GM12878 (cell line): ENCODE results near the gene HTRA2. TPM values are rescaled to one million over a fixed set of nuclear protein-coding genes. Genes with fewer than 3 reads are reported as not detected.

ENCODE experiments used
- BCL11A ChIP-seq: IDR thresholded peaks from 2 replicates; pipeline ENCODE4 v1.6.1; 2011; ENCODE audit warnings: low read depth, low read length
- CBX3 ChIP-seq: fragments of 200-600 bp; sonication (generic); IDR thresholded peaks from 2 replicates; pipeline ENCODE4 v1.6.1; 2016; ENCODE audit warnings: low read depth, borderline replicate concordance
- CEBPB ChIP-seq, 2 experiments: fragments of 150-350 bp in 1 of 2; IDR thresholded peaks; 2 replicates each; pipeline ENCODE4 v1.6.1; 2012 to 2014; ENCODE audit warnings: low read depth in 2 of 2, low read length in 2 of 2, borderline replicate concordance in 1 of 2, inconsistent platforms in 1 of 2
- CHD4 ChIP-seq: fragments of 200-600 bp; sonication (generic); IDR thresholded peaks from 2 replicates; pipeline ENCODE4 v1.6.1; 2016; ENCODE audit warnings: mild to moderate bottlenecking
- DPF2 ChIP-seq: fragments of 450-650 bp; IDR thresholded peaks from 2 replicates; pipeline ENCODE4 v1.6.1; 2017; ENCODE audit warnings: mild to moderate bottlenecking
- ETV6 ChIP-seq, 2 experiments: fragments of 450-650 bp in 1 of 2; IDR thresholded peaks in 1 of 2; conservative IDR thresholded peaks in 1 of 2; 2 replicates each; pipeline ENCODE4 v1.6.1; 2014; ENCODE audit warnings: antibody characterized with exemption in 1 of 2, borderline replicate concordance in 1 of 2, low read depth in 1 of 2, mild to moderate bottlenecking in 1 of 2, moderate library complexity in 1 of 2
- GABPA ChIP-seq: IDR thresholded peaks from 2 replicates; pipeline ENCODE4 v1.6.1; 2014; ENCODE audit warnings: antibody characterized with exemption, low read depth, mild to moderate bottlenecking, inconsistent platforms
- HCFC1 ChIP-seq: fragments of 150-350 bp; IDR thresholded peaks from 2 replicates; pipeline ENCODE4 v1.6.1; 2014; ENCODE audit warnings: low read length
- IKZF1 ChIP-seq: fragments of 450-650 bp; conservative IDR thresholded peaks from 2 replicates; pipeline ENCODE4 v1.6.1; 2017; ENCODE audit warnings: antibody characterized with exemption, mild to moderate bottlenecking
- KDM1A ChIP-seq: fragments of 200-600 bp; sonication (generic); IDR thresholded peaks from 2 replicates; pipeline ENCODE4 v1.6.1; 2016; ENCODE audit warnings: borderline replicate concordance
- LARP7 ChIP-seq: fragments of 450-650 bp; IDR thresholded peaks from 2 replicates; pipeline ENCODE4 v1.6.1; 2017; ENCODE audit warnings: mild to moderate bottlenecking
- MYB ChIP-seq: fragments of 150-350 bp; IDR thresholded peaks from 2 replicates; pipeline ENCODE4 v1.6.1; 2014; ENCODE audit warnings: mild to moderate bottlenecking, low read depth, low read length, borderline replicate concordance
- NFYA ChIP-seq: IDR thresholded peaks from 2 replicates; pipeline ENCODE4 v1.6.1; 2011; ENCODE audit warnings: low read depth, mild to moderate bottlenecking, low read length, improper control_type of control experiment, borderline replicate concordance
- PML ChIP-seq: IDR thresholded peaks from 2 replicates; pipeline ENCODE4 v1.6.1; 2012; ENCODE audit warnings: low read length, inconsistent platforms
- POLR2AphosphoS2 ChIP-seq: IDR thresholded peaks from 2 replicates; pipeline ENCODE4 v1.6.1; 2011; ENCODE audit warnings: low read depth, mild to moderate bottlenecking, low read length, improper control_type of control experiment, moderate library complexity
- RAD21 ChIP-seq: IDR thresholded peaks from 2 replicates; pipeline ENCODE4 v1.6.1; 2011; ENCODE audit warnings: mild to moderate bottlenecking, low read depth, low read length, moderate library complexity; ENCODE audit not compliant: insufficient read depth
- SIX5 ChIP-seq: IDR thresholded peaks from 2 replicates; pipeline ENCODE4 v1.6.1; 2011; ENCODE audit warnings: mild to moderate bottlenecking, low read depth, low read length, moderate library complexity; ENCODE audit not compliant: severe bottlenecking
- SMARCA5 ChIP-seq: fragments of 450-650 bp; IDR thresholded peaks from 2 replicates; pipeline ENCODE4 v1.6.1; 2017; ENCODE audit warnings: mild to moderate bottlenecking
- SREBF2 ChIP-seq: IDR thresholded peaks from 2 replicates; pipeline ENCODE4 v1.6.1; 2012; ENCODE audit warnings: mild to moderate bottlenecking, low read length
- SUPT20H ChIP-seq: IDR thresholded peaks from 2 replicates; pipeline ENCODE4 v1.6.1; 2011; ENCODE audit warnings: low read depth, mild to moderate bottlenecking, low read length, moderate library complexity, borderline replicate concordance; ENCODE audit not compliant: control insufficient read depth
- USF2 ChIP-seq: IDR thresholded peaks from 2 replicates; pipeline ENCODE4 v1.6.1; 2011; ENCODE audit warnings: low read depth, low read length, improper control_type of control experiment, borderline replicate concordance
- YBX1 ChIP-seq: fragments of 450-650 bp; IDR thresholded peaks from 2 replicates; pipeline ENCODE4 v1.6.1; 2016; ENCODE audit warnings: antibody characterized with exemption
- ZNF687 ChIP-seq: fragments of 450-650 bp; IDR thresholded peaks from 2 replicates; pipeline ENCODE4 v1.6.1; 2017; ENCODE audit warnings: mild to moderate bottlenecking, moderate library complexity
- polyA plus RNA-seq, 11 experiments: library from polyadenylated mRNA; depleted of rRNA in 4 of 11; unstranded in 6 of 11; stranded (reverse) in 5 of 11; fragments of >200 nt; fragmentation: Nextera tagmentation in 4 of 11; fragmentation: Illumina TruSeq in 1 of 11; extraction: Ambion mirVana in 4 of 11; extraction: Trizol in 1 of 11; gene quantifications; 1 replicate in 1 of 11; 2 replicates in 10 of 11; pipeline versions ENCODE4 v1.2.1 to v1.2.3, GENCODE V29; 2011 to 2016; ENCODE audit warnings: inconsistent platforms in 2 of 11, missing spikeins in 2 of 11, low read depth in 1 of 11
- total RNA-seq, 4 experiments: library from RNA; depleted of rRNA in 3 of 4; stranded (reverse); fragments of >200 nt in 3 of 4; fragmentation: Illumina TruSeq in 1 of 4; extraction: Trizol in 1 of 4; gene quantifications; 2 replicates each; pipeline versions ENCODE4 v1.2.1 to v1.2.3, GENCODE V29; 2013 to 2021
- TF ChIP-seq, protein P1 (sequence below): IDR thresholded peaks from 2 replicates; pipeline ENCODE4 v1.6.1; 2012; ENCODE audit warnings: low read depth, low read length, improper control_type of control experiment
- TF ChIP-seq, protein P2 (sequence below): fragments of 450-650 bp; IDR thresholded peaks from 2 replicates; pipeline ENCODE4 v1.6.1; 2016; ENCODE audit warnings: mild to moderate bottlenecking

The HTRA2 gene
- total and polyA plus RNA-seq, 10 of the 15 experiments (the other 5 are each of a cell fraction or from before 2014, with no cell fraction given): 42.3 to 73.9 (median 54.6) TPM

- no peak for TF ChIP-seq CEBPB (IDR thresholded peaks at IDR 0.05; ENCODE audit: borderline replicate concordance in 1 of 2, low read depth in 2 of 2, low read length in 2 of 2)
- peak; percentile 58; the same call in 1 of the 2 replicates for TF ChIP-seq DPF2
- TF ChIP-seq, protein P1, sequence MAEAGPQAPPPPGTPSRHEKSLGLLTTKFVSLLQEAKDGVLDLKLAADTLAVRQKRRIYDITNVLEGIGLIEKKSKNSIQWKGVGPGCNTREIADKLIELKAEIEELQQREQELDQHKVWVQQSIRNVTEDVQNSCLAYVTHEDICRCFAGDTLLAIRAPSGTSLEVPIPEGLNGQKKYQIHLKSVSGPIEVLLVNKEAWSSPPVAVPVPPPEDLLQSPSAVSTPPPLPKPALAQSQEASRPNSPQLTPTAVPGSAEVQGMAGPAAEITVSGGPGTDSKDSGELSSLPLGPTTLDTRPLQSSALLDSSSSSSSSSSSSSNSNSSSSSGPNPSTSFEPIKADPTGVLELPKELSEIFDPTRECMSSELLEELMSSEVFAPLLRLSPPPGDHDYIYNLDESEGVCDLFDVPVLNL: no peak
- no peak for TF ChIP-seq SREBF2
- no peak for TF ChIP-seq ETV6 (conservative IDR thresholded peaks at IDR 0.05 in 1 of 2, IDR thresholded peaks at IDR 0.05 in 1 of 2; ENCODE audit: borderline replicate concordance in 1 of 2, low read depth in 1 of 2)
- no peak for TF ChIP-seq BCL11A
- peak; percentile 78 for TF ChIP-seq SMARCA5
- no peak for TF ChIP-seq KDM1A
- no peak for TF ChIP-seq PML
- TF ChIP-seq RAD21: 0 out of 2 replicates have a peak, but pooled peaks have one; percentile 19
- TF ChIP-seq POLR2AphosphoS2: no peak
- TF ChIP-seq CHD4: no peak
- TF ChIP-seq NFYA: no peak
- TF ChIP-seq GABPA: no peak
- peak; percentile 77 for TF ChIP-seq ZNF687
- TF ChIP-seq, protein P2, sequence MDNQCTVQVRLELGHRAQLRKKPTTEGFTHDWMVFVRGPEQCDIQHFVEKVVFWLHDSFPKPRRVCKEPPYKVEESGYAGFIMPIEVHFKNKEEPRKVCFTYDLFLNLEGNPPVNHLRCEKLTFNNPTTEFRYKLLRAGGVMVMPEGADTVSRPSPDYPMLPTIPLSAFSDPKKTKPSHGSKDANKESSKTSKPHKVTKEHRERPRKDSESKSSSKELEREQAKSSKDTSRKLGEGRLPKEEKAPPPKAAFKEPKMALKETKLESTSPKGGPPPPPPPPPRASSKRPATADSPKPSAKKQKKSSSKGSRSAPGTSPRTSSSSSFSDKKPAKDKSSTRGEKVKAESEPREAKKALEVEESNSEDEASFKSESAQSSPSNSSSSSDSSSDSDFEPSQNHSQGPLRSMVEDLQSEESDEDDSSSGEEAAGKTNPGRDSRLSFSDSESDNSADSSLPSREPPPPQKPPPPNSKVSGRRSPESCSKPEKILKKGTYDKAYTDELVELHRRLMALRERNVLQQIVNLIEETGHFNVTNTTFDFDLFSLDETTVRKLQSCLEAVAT: no peak
- TF ChIP-seq IKZF1: peak; percentile 76
- no peak for TF ChIP-seq YBX1
- no peak for TF ChIP-seq MYB
- TF ChIP-seq SUPT20H: no peak
- no peak for TF ChIP-seq USF2
- no peak for TF ChIP-seq LARP7
- TF ChIP-seq CBX3: no peak
- no peak for TF ChIP-seq HCFC1
- TF ChIP-seq SIX5: no peak
Measured at GRCh38 chr2:74502720-74503505, 26.8 kb upstream of the HTRA2 start (continued).
